ENCODE data around the gene CNNM3. TPM values are rescaled to one million over a fixed set of nuclear protein-coding genes. Genes with fewer than 3 reads are reported as not detected.

The CNNM3 gene
- total RNA-seq, 1 experiment from 2014 or later, result 7.0 TPM

GRCh38 chr2:96819876-96820511 lies 3.9 kb downstream of the CNNM3 start:
- no peak for DNase-seq
- H3K27ac ChIP-seq (ENCODE audit: low read length), result no peak overlapping the region
- H3K36me3 ChIP-seq (ENCODE audit: insufficient read depth, low read length), result 0 out of 2 replicates have a peak, but pooled peaks cover 4% of the 10 kb centered on the region
- H2AFZ ChIP-seq (ENCODE audit: low read length), result no peak overlapping the region
- no peak overlapping the region for H3K4me3 ChIP-seq (ENCODE audit: low read length)
- no peak overlapping the region for H3K9ac ChIP-seq (ENCODE audit: low read length)
- peaks cover 73% of the 10 kb centered on the region for H3K79me2 ChIP-seq (ENCODE audit: low read length)
- no peaks in the 10 kb centered on the region for H3K9me2 ChIP-seq (replicated peaks; ENCODE audit: insufficient read depth, low read length)
- H3K4me1 ChIP-seq (ENCODE audit: low read length), result peaks cover 42% of the 10 kb centered on the region
- H3K9me3 ChIP-seq (ENCODE audit: low read length), result no peaks in the 10 kb centered on the region
- H3K27me3 ChIP-seq (ENCODE audit: low read length), result no peaks in the 10 kb centered on the region
- H3K4me2 ChIP-seq (ENCODE audit: low read depth, low read length, poor library complexity, severe bottlenecking), result peak overlapping the region; percentile 27
- peaks cover 13% of the 10 kb centered on the region for H4K20me1 ChIP-seq (ENCODE audit: insufficient read depth, low read depth, low read length)

DNA sequence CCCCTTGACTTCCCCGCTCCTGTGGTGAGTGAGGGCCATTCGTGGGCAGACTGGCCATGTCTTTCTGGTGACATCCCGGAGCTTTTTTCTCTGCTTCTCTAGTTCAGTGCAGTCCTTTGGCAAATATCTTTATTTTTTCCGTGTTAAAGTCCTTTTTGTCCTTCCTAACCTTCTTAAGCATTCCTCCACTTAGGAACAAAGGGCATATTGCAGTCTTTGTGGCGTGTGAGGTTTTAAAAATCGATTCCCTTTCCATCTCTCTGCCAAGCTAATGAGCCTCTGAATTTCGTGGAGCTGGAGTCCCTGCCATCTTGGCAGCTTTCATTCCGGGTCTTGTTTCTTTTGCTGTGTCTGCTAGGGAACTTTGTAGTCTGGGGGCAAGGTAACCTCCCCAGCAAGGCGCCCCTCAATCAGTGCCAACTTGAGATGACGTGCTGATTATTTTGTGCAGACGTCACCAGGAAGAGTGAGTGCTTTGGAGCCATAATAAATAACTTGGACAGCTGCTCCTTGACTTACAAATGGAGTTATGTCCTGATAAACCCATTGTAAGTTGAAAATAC lies 5.1 kb downstream of the CNNM3 start:
- H3K9me2 ChIP-seq (replicated peaks; ENCODE audit: insufficient read depth, low read length), result no peaks in the 10 kb centered on the region

DNA sequence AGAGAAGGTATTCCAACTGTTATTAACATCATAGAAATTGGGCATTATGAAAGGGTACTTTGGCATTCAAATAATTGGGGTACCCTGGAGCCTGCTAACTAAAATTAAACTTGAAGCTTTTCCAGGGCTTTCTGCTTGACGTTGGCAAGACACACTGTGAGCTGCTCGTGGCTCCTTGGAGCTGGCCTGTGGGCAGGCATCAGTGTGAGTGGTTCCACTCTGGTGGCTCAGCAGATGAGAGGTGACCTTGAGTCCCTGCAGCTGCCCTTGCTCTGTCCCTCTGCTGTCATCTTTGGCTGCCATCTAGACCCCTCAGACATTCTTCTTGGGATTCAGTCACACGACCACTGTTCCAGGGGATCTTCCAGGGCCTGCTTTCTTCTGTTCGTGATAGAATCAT lies 6.7 kb downstream of the CNNM3 start:
- H4K20me1 ChIP-seq (ENCODE audit: insufficient read depth, low read depth, low read length), result peaks cover 7% of the 10 kb centered on the region; the same call in 1 of the 2 replicates
- H3K9me3 ChIP-seq (ENCODE audit: low read length), result no peaks in the 10 kb centered on the region
- peaks cover 4% of the 10 kb centered on the region; the same call in 1 of the 2 replicates for H3K36me3 ChIP-seq (ENCODE audit: insufficient read depth, low read length)
- no peak overlapping the region for H3K4me2 ChIP-seq (ENCODE audit: low read depth, low read length, poor library complexity, severe bottlenecking)
- no peak overlapping the region for H3K9ac ChIP-seq (ENCODE audit: low read length)
- no peaks in the 10 kb centered on the region for H3K27me3 ChIP-seq (ENCODE audit: low read length)
- H3K4me3 ChIP-seq (ENCODE audit: low read length), result no peak overlapping the region
- H3K9me2 ChIP-seq (replicated peaks; ENCODE audit: insufficient read depth, low read length), result no peaks in the 10 kb centered on the region
- peaks cover 69% of the 10 kb centered on the region for H3K79me2 ChIP-seq (ENCODE audit: low read length)
- H3K27ac ChIP-seq (ENCODE audit: low read length), result no peak overlapping the region
- peaks cover 30% of the 10 kb centered on the region for H3K4me1 ChIP-seq (ENCODE audit: low read length)
- no peak overlapping the region for H2AFZ ChIP-seq (ENCODE audit: low read length)
- DNase-seq, result no peak

More for the DNA sequence above, 5.1 kb downstream of the CNNM3 start:
- Histone ChIP-seq H3K4me3 (ENCODE audit: low read length) (no peak overlapping the region), H3K27ac (ENCODE audit: low read length) (no peak overlapping the region), H3K4me2 (ENCODE audit: low read depth, low read length, poor library complexity, severe bottlenecking) (no peak overlapping the region), H4K20me1 (ENCODE audit: insufficient read depth, low read depth, low read length) (peaks cover 13% of the 10 kb centered on the region), H2AFZ (ENCODE audit: low read length) (no peak overlapping the region), H3K9ac (ENCODE audit: low read length) (no peak overlapping the region), H3K36me3 (ENCODE audit: insufficient read depth, low read length) (0 out of 2 replicates have a peak, but pooled peaks cover 4% of the 10 kb centered on the region), H3K79me2 (ENCODE audit: low read length) (peaks cover 73% of the 10 kb centered on the region), H3K27me3 (ENCODE audit: low read length) (no peaks in the 10 kb centered on the region), H3K9me3 (ENCODE audit: low read length) (no peaks in the 10 kb centered on the region), H3K4me1 (ENCODE audit: low read length) (peaks cover 38% of the 10 kb centered on the region)
- no peak for DNase-seq

DNA sequence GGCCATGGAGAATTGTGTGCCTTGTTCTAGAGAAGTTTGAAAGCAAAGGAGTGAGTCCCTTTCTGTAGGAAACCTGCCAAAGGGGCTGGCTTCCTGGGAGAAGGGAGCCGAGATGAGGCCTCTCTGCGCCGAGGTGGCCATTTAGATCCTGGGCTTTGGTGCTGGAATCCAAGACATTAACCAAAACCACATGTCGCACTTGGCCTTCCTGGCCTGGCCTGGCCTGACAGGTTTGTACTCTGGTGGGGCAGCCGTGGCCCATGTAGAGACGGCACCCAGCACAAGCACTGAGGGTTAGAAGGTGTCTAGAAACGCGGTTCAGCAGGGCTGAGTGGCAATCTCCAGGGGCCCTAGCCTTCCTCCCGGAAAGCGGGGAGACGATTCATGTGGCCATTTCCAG lies 7.1 kb downstream of the CNNM3 start:
- H3K36me3 ChIP-seq (ENCODE audit: insufficient read depth, low read length), result peaks cover 4% of the 10 kb centered on the region; the same call in 1 of the 2 replicates
- no peak overlapping the region for H3K27ac ChIP-seq (ENCODE audit: low read length)
- no peaks in the 10 kb centered on the region for H3K9me2 ChIP-seq (replicated peaks; ENCODE audit: insufficient read depth, low read length)
- peaks cover 26% of the 10 kb centered on the region for H3K4me1 ChIP-seq (ENCODE audit: low read length)
- H3K9me3 ChIP-seq (ENCODE audit: low read length), result no peaks in the 10 kb centered on the region
- H4K20me1 ChIP-seq (ENCODE audit: insufficient read depth, low read depth, low read length), result peaks cover 7% of the 10 kb centered on the region; the same call in 1 of the 2 replicates
- no peak overlapping the region for H3K4me2 ChIP-seq (ENCODE audit: low read depth, low read length, poor library complexity, severe bottlenecking)
- H3K79me2 ChIP-seq (ENCODE audit: low read length), result peaks cover 65% of the 10 kb centered on the region
- no peak overlapping the region for H3K9ac ChIP-seq (ENCODE audit: low read length)
- no peaks in the 10 kb centered on the region for H3K27me3 ChIP-seq (ENCODE audit: low read length)
- no peak for DNase-seq
- no peak overlapping the region for H3K4me3 ChIP-seq (ENCODE audit: low read length)
- H2AFZ ChIP-seq (ENCODE audit: low read length), result no peak overlapping the region

GRCh38 chr2:96824079-96824870 lies 8.2 kb downstream of the CNNM3 start:
- no peak for DNase-seq
- no peaks in the 10 kb centered on the region for H3K9me3 ChIP-seq (ENCODE audit: low read length)
- H3K4me1 ChIP-seq (ENCODE audit: low read length), result peaks cover 15% of the 10 kb centered on the region
- H3K9ac ChIP-seq (ENCODE audit: low read length), result no peak overlapping the region
- H2AFZ ChIP-seq (ENCODE audit: low read length), result no peak overlapping the region
- peaks cover 54% of the 10 kb centered on the region for H3K79me2 ChIP-seq (ENCODE audit: low read length)
- H3K27me3 ChIP-seq (ENCODE audit: low read length), result no peaks in the 10 kb centered on the region
- no peak overlapping the region for H3K4me3 ChIP-seq (ENCODE audit: low read length)
- H3K4me2 ChIP-seq (ENCODE audit: low read depth, low read length, poor library complexity, severe bottlenecking), result no peak overlapping the region
- H3K27ac ChIP-seq (ENCODE audit: low read length), result no peak overlapping the region
- no peaks in the 10 kb centered on the region; the same call in 1 of the 2 replicates for H3K36me3 ChIP-seq (ENCODE audit: insufficient read depth, low read length)
- no peaks in the 10 kb centered on the region for H3K9me2 ChIP-seq (replicated peaks; ENCODE audit: insufficient read depth, low read length)
- peaks cover 7% of the 10 kb centered on the region; the same call in 1 of the 2 replicates for H4K20me1 ChIP-seq (ENCODE audit: insufficient read depth, low read depth, low read length)

- peaks cover 46% of the 10 kb centered on the region for H3K79me2 ChIP-seq (ENCODE audit: low read length)
- H4K20me1 ChIP-seq (ENCODE audit: insufficient read depth, low read depth, low read length), result peaks cover 7% of the 10 kb centered on the region; the same call in 1 of the 2 replicates
- no peaks in the 10 kb centered on the region for H3K9me3 ChIP-seq (ENCODE audit: low read length)
- no peak overlapping the region for H3K9ac ChIP-seq (ENCODE audit: low read length)
- H3K27me3 ChIP-seq (ENCODE audit: low read length), result no peaks in the 10 kb centered on the region
- no peak for DNase-seq
- no peaks in the 10 kb centered on the region for H3K9me2 ChIP-seq (replicated peaks; ENCODE audit: insufficient read depth, low read length)
- no peak overlapping the region for H3K4me2 ChIP-seq (ENCODE audit: low read depth, low read length, poor library complexity, severe bottlenecking)
- no peaks in the 10 kb centered on the region; the same call in 1 of the 2 replicates for H3K36me3 ChIP-seq (ENCODE audit: insufficient read depth, low read length)
- peaks cover 7% of the 10 kb centered on the region for H3K4me1 ChIP-seq (ENCODE audit: low read length)
- H3K4me3 ChIP-seq (ENCODE audit: low read length), result no peak overlapping the region
- no peak overlapping the region for H3K27ac ChIP-seq (ENCODE audit: low read length)
- no peak overlapping the region for H2AFZ ChIP-seq (ENCODE audit: low read length)
These were observed 9.0 kb downstream of the CNNM3 start for GRCh38 chr2:96825057-96825456.

DNA sequence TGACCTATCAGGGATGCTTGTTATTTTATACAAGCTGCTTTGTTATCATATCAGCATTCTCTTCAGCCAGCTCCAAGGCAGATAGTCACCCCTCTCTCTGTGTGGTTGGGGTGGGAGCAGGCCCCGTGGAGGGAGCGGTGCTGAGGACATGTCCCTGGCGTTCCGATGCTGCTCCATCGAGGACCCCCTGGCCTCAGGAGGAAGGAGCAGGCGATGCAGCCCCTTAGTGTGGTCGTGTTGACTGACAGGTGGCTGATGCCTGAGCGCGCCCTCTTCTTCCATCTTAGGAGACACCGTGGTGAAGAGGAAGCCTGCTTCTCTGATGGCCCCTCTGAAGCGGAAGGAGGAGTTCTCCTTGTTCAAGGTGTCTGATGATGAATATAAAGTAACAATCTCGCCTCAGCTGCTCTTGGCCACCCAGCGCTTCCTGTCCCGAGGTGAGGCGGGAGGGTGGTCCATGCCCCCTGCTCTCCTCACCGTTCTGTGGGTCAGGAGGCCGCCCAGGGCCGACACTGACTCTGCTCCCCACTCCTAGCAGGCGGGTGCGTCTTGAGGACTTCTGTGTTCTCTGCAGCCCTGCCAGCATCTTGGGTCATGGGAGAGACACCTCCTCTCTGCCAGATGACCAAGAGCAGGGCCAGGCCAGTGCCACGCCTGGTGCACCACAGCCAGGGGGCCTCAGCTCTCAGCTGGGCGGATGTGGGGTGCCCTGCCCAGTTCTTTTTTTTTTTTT lies 10.6 kb downstream of the CNNM3 start:
- Histone ChIP-seq H3K4me1 (ENCODE audit: low read length) (no peaks in the 10 kb centered on the region), H2AFZ (ENCODE audit: low read length) (no peak overlapping the region), H3K36me3 (ENCODE audit: insufficient read depth, low read length) (no peaks in the 10 kb centered on the region; the same call in 1 of the 2 replicates), H3K27ac (ENCODE audit: low read length) (no peak overlapping the region), H3K27me3 (ENCODE audit: low read length) (no peaks in the 10 kb centered on the region), H3K9ac (ENCODE audit: low read length) (no peak overlapping the region), H4K20me1 (ENCODE audit: insufficient read depth, low read depth, low read length) (no peaks in the 10 kb centered on the region; the same call in 1 of the 2 replicates), H3K9me2 (replicated peaks; ENCODE audit: insufficient read depth, low read length) (no peaks in the 10 kb centered on the region), H3K4me3 (ENCODE audit: low read length) (no peak overlapping the region), H3K4me2 (ENCODE audit: low read depth, low read length, poor library complexity, severe bottlenecking) (no peak overlapping the region), H3K79me2 (ENCODE audit: low read length) (peaks cover 30% of the 10 kb centered on the region), H3K9me3 (ENCODE audit: low read length) (no peaks in the 10 kb centered on the region)
- DNase-seq, result no peak
